ENCODE results near the gene VEGFA.

DNA sequence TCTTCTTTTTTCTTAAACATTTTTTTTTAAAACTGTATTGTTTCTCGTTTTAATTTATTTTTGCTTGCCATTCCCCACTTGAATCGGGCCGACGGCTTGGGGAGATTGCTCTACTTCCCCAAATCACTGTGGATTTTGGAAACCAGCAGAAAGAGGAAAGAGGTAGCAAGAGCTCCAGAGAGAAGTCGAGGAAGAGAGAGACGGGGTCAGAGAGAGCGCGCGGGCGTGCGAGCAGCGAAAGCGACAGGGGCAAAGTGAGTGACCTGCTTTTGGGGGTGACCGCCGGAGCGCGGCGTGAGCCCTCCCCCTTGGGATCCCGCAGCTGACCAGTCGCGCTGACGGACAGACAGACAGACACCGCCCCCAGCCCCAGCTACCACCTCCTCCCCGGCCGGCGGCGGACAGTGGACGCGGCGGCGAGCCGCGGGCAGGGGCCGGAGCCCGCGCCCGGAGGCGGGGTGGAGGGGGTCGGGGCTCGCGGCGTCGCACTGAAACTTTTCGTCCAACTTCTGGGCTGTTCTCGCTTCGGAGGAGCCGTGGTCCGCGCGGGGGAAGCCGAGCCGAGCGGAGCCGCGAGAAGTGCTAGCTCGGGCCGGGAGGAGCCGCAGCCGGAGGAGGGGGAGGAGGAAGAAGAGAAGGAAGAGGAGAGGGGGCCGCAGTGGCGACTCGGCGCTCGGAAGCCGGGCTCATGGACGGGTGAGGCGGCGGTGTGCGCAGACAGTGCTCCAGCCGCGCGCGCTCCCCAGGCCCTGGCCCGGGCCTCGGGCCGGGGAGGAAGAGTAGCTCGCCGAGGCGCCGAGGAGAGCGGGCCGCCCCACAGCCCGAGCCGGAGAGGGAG is 580 bp downstream of the VEGFA start:
- TF ChIP-seq, protein P1, sequence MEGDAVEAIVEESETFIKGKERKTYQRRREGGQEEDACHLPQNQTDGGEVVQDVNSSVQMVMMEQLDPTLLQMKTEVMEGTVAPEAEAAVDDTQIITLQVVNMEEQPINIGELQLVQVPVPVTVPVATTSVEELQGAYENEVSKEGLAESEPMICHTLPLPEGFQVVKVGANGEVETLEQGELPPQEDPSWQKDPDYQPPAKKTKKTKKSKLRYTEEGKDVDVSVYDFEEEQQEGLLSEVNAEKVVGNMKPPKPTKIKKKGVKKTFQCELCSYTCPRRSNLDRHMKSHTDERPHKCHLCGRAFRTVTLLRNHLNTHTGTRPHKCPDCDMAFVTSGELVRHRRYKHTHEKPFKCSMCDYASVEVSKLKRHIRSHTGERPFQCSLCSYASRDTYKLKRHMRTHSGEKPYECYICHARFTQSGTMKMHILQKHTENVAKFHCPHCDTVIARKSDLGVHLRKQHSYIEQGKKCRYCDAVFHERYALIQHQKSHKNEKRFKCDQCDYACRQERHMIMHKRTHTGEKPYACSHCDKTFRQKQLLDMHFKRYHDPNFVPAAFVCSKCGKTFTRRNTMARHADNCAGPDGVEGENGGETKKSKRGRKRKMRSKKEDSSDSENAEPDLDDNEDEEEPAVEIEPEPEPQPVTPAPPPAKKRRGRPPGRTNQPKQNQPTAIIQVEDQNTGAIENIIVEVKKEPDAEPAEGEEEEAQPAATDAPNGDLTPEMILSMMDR (conservative IDR thresholded peaks at IDR 0.05; ENCODE audit: low read length) = no peak
- no peak for TF ChIP-seq EZH2phosphoT487 (IDR thresholded peaks at IDR 0.05; ENCODE audit: borderline replicate concordance)

Measured in Loucy (cell line).